Activated CD4-positive, alpha-beta T cell treated with anti-CD3 and anti-CD28 coated beads, Interleukin-2, amount 50 U/mL, for 48 hours (primary cell): ENCODE data around the gene GOLPH3.
"Not testable (repeated sequence)": the region's sequence is repeated elsewhere in the genome, so short reads cannot be mapped to it uniquely, and the experiment has no call there.

Experiments used
- DNase-seq, 2 experiments: peaks; one replicate each; pipeline ENCODE4 v3.0.0-alpha.2; 2020

GOLPH3 gene

GRCh38 chr5:32132757-32133156, 41.4 kb downstream of the GOLPH3 start:
- DNase-seq: no peak

GRCh38 chr5:32131604-32132003, 42.5 kb downstream of the GOLPH3 start:
- DNase-seq: no peak

DNA sequence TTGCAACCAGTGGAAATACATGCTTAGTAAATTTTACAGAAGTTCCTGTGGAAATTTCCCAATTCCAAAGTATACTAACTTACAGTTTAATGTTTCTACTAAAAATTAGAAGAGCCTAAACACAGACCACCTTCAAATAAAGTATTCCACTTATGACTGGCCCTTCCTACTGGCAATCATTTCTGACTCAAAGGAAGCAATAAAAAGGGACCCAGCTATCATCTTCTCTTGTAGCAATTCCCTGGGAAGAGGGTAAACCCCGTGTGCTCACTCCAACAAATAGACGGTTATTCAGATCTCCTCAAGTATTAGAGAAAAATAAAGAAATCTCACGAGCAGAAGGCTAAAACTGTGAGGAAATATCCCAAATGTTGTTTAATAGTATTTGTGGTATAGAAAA, 43.3 kb downstream of the GOLPH3 start:
- no peak for DNase-seq

- DNase-seq: no peak
Observed at GRCh38 chr5:32129074-32129598, 45.0 kb downstream of the GOLPH3 start.

- DNase-seq: no peak
Observed at GRCh38 chr5:32127711-32128110, 46.4 kb downstream of the GOLPH3 start.

DNA sequence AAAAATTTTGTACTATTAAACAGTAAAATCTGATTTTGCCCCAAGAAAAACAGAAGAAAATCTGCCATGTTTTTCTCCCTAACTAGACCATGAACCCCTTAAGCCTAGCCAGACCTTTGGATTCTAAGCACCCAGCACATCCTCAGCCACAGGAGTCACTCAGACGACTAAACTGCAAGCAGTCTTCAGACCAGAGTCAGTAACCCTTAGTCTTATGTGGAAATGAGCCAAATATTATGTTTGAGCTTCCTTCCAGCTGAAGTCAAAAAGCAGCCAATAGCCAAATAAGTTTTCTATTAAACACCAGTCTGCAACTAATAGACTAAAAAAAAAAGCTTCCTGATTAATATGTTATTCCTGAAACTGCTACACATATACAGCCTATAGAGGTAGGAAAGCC, 47.4 kb downstream of the GOLPH3 start:
- no peak for DNase-seq

DNA sequence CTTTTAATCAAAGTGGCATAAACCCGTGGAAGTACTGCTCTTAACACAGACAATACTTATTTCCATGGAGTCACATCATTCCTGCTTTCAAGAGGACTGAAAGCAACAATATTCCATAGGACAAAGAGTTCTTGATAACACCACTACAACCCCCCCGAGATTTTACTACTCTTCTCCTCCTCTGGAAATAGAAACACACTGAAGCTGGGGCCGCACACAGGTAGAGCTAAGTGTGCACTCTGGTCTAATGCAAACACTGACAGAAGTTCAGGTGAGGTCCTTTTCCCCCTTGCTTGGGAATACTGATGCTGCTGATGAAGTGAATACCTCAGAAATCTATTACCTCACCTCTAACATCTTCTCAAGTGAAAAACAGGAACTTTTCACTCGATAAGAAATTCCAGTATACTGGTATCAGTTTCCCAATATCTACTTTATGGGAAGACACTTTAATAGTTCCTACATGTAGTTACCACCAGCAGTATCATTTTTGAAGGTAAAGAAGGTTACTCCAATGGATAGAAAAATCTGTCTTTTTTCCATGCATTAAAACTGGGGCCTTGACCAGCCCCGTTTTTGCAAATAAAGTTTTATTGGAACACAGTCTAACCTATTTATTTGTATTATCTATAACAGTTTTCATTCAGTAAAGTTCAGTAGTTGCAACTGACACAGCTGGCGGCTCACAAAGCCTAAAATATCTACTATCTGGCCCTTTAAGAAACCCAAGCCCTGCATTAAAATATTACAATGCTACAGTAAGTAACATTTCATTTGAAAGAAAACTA, 50.0 kb downstream of the GOLPH3 start:
- no peak for DNase-seq

GRCh38 chr5:32123058-32123805, 50.9 kb downstream of the GOLPH3 start:
- DNase-seq: no peak

DNA sequence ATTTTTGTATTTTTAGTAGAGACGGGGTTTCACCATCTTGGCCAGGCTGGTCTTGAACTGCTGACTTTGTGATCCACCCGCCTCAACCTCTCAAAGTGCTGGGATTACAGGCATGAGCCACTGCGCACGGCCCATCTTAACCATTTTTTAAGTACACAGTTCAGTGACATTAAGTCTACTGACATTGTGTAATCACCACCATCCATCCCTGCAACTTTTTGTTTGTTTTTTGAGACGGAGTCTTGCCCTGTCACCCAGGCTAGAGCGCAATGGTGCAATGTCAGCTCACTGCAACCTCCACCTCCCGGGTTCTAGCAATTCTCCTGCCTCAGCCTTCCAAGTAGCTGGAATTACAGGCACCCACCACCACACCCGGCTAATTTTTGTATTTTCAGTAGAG, 55.2 kb downstream of the GOLPH3 start:
- not testable (repeated sequence) for DNase-seq

DNA sequence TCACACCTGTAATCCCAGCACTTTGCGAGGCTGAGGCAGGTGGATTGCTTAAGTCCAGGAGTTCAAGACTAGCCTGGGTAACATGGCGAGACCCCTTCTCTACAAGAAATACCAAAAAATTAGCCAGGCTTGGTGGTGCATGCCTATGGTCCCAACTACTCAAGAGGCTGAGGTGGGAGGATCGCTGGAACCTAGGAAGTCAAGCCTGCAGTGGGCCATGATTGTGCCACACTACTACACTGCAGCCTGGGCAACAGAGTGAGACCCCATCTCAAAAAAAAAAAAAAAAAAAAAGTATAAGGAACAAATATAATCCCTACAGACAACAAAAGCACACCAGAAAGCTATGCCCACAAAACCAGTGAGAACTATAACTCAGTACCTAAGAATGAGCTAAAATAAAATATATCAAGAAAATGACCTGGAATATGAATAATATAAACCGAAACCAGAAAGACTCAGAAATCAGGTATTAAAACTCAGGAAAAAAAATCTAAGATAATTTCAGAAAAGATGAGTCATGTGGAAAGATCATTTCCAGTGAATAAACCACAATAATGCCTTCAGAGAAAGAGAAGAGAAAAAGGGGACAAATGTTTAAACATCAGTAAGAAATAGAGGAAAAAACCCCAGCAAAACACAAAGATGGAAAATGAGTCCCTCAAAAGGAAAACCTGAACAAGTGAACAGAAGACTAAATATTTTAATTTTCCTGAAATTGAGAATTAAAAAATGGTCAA, 57.4 kb downstream of the GOLPH3 start:
- no peak for DNase-seq

DNA sequence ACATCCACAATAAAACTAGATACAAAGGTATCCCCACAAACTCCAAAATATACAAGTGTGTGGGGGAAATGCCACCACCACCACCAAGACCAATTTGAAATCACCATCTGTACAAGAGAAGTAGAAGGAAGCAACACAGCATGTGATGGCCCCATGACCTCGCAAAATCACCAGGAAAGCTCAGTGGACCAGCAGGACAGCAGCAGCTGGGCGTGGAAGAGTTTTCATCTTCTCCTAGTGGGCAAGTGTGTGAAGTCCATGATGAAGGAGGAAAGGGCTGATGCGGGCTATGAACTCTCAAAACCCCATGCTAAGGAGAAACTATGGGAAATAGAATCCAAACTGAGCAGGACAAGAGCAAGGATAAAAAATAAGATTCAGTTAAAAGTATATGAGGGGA, 58.1 kb downstream of the GOLPH3 start:
- no peak for DNase-seq

- DNase-seq: no peak
Observed at GRCh38 chr5:32110111-32110696, 63.9 kb downstream of the GOLPH3 start.

DNA sequence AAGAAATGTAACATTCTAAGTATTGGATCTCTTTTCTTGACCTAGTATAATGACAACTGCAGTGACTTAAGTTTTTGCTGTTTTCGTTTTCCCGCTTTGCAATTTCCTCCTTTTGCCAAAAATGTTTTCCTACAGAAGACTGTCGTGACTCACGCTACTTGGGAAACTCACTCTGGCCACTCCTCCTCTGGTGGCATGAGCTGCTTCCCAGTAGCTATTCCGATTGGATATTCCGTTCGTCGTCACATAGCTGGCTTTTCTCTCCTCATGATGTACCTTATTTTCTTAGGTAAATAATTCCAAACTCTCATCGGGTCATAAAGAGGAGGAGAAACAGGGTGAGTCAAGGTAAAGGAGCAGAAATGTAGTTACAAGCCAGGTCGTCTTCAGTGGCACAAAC, 64.9 kb downstream of the GOLPH3 start:
- DNase-seq: no peak

GRCh38 chr5:32108167-32108566, 66.0 kb downstream of the GOLPH3 start:
- no peak for DNase-seq

DNA sequence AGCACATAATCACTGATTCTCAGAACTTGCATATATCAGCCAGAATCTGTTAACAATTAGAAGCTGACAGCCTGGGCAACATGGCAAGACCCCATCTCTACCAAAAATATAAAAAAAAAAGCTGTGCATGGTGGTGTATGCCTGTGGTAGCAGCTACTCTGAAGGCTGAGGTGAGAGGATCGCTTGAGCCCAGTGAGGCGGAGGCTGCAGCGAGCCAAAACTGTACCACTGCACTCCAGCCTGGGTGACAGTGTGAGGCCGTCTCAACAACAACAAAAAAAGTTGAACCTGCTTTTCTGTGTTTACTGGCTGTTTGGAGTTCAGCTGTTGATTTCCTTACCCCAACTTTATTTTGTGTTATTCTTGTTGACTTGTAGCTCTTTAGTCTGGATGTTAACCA, 66.8 kb downstream of the GOLPH3 start:
- DNase-seq: no peak

- DNase-seq: no peak
Observed at GRCh38 chr5:32103521-32103920, 70.6 kb downstream of the GOLPH3 start.

DNA sequence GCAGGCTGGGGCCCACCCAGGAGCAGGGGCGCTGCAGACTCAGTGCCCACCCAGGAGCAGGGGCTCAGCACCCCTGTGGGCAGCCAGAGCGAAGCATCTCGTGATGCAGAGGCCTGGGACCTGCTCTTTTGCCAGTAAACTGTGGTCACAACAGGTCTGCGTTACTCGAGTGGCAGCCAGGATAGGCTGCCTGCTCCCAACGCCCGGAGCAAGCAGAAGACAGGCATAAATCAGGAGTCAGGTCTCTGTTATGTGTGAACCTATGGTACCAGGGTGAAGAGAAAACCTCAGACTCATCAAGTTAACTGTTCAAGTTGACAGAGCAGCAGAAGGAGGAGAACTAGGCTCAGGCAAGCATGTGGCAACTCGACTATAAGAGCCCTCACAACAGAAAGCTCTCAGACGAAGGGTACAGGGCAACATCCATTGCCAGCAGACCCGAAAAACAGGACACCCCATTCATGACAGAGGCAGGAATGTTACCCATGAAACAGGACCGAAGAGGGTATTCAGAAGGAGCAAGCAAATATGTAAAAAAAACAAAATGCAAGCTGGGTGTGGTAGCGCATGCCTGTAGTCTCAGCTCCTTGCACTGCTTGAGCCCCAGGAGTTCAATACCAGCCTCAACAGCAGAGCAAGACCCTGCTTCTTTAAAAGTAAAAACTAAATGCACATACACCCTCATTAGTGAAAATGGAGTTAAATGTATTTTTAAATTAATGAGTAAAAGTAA, 71.7 kb downstream of the GOLPH3 start:
- no peak for DNase-seq

DNA sequence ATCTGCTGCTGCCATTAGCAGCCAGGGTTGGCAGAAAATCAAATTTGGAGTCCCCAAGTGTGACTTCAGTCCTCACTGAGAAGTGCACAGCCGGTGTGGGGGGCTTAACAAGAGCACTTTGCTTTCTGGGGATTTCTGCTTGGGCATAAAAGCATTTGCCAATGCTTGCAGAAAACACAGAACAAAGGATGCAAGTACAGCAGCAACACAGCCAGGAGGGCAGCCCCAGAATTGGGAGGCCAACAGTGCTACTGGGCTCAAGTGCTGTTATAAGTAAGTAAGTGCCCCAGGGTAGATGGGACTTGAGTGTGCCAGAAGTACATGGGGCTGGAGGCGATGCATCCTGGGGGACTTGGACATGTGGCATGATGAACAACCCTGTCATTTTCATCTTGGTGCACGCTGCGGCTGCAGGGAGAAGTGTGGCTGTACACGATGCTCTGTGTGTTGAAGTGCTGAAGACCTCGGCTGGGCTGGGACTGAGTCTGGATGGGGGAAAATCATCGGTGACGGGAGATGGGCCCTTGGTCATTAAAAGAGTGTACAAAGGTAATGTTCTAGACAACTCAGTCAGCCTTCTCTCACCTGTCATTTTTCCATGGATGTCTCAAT, 73.3 kb downstream of the GOLPH3 start:
- DNase-seq: no peak

DNA sequence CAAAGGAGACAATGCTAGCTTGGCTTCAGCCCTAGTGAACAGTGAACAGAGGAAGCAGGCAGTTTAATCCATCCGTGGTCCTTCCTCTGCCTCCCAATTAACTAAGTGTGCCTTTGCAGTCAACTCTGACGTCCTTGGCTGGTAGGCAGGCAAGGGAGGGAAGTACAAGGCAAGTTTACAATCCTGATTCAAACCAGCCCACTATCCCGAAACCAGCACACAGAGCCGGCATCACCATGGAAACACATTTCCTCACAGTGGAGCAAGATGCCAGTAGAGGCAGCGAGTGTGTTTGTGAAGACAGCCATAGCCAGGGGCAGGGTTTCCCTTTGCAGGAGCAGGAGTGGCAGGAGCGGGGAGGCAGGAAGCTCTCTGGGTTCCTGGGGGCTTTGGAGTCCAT, 73.9 kb downstream of the GOLPH3 start:
- no peak for DNase-seq

DNA sequence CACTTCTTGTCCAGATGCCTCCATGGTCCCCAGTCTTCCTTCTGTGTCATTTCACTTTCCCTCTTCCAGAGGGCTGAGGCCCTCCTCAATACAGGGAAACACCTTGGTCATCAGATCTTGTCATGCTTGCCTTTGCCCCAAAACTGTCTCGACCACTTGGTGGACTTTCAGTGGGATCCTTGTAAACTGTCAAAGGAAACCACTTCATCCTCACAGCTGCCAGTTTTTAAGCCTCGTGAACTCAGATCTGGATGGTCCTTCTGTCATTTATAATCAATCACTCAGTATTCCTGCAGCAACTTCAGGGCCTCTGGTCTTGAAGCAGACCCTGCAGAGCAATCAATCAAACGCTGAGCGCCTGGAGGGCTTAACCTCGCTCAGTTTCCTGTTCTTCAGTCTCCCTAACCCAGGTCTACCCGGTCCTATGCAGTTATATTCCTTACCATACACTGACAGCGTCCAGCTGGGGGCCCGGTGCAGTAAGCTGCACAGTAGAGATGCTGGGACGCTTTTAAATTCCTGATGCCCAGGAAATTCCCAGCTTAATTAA, 74.6 kb downstream of the GOLPH3 start:
- DNase-seq: no peak

- no peak for DNase-seq
Observed at GRCh38 chr5:32098890-32099310, 75.2 kb downstream of the GOLPH3 start.

- no peak for DNase-seq
Observed at GRCh38 chr5:32098291-32098690, 75.8 kb downstream of the GOLPH3 start.
